Left renal pelvis (tissue), 4 donors: Measurements from ENCODE around the gene ENPEP. TPM values are rescaled to one million over a fixed set of nuclear protein-coding genes. Genes with fewer than 3 reads are reported as not detected.
"Not testable (repeated sequence)": the region's sequence is repeated elsewhere in the genome, so short reads cannot be mapped to it uniquely, and the experiment has no call there.

Source experiments
- DNase-seq, 4 donors: peaks; one replicate each; pipeline ENCODE4 v3.0.0-alpha.2; 2013; ENCODE audit warnings: low read depth in 4 of 4, low spot score in 3 of 4
- polyA plus RNA-seq, 4 donors: library from polyadenylated mRNA; unstranded; fragments of 120-200 nt; gene quantifications; one replicate each; pipeline ENCODE4 v1.2.1, GENCODE V29; 2013; ENCODE audit not compliant: insufficient read length in 4 of 4

The ENPEP gene
- polyA plus RNA-seq, 4 donors: 29.6 to 216 (median 155) TPM

DNA sequence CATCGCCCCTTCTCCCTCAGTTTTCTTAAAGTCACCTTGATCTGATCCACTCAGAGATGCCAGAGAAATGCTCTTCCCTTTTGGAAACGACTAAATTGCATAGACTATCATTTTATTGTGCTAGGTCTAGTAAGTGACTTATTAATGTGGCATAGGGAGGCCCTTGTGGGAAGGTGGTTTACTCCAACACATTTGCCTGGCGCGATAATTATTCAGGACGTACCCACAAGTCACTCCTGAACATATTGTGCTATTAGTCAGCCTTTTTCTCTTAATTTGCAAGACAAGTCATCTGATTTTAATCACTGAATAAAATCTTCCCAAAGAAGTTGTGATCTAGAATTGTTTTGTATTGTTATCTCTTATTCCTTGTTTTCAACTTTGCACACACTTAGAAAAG lies 7.6 kb downstream of the ENPEP start:
- no peak for DNase-seq

DNA sequence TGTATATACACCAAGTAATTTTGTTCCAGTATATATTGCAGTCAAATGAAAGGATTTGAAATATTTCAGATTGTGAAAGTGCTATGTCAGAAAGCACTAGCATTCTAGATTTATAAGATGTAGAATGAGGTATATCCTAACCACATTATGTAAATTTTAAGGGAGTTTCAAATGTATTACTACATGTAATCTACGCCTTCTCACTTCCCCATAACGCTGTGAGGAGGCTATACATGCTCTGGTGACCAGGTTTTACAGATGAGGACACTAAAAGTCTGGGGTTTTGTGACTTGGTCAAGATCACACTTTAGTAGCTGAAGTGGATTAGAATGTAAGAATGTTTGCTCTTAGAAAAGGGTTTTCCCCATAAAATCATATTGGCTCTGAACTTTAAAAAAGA lies 8.1 kb downstream of the ENPEP start:
- no peak for DNase-seq

GRCh38 chr4:110484767-110485166 lies 8.8 kb downstream of the ENPEP start:
- DNase-seq: no peak

GRCh38 chr4:110485452-110485851 lies 9.5 kb downstream of the ENPEP start:
- no peak for DNase-seq

DNA sequence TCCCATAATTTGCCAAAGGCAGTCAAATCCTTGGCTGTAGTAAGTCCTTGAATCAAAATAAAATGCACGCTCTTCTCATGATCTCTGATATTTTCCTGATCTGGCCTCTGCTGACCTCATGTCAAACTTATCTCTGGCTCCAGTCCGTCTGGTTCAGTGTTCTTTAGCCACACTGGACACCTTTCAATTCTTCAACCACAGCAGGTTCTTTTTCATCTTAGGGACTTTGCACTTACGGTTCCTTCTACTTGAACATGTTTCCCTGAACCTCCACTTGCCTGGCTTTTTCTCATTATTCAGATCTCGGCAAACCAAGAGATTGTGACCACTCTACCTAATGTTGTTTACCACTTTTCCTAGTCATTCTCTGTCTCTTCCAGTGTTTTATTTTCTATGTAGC lies 10.3 kb downstream of the ENPEP start:
- DNase-seq: no peak

- not testable (repeated sequence) for DNase-seq
Observed at GRCh38 chr4:110486850-110487249, 10.9 kb downstream of the ENPEP start.

GRCh38 chr4:110487873-110488272 lies 11.9 kb downstream of the ENPEP start:
- peak in 1 of 4 donors; percentile 36 for DNase-seq

DNA sequence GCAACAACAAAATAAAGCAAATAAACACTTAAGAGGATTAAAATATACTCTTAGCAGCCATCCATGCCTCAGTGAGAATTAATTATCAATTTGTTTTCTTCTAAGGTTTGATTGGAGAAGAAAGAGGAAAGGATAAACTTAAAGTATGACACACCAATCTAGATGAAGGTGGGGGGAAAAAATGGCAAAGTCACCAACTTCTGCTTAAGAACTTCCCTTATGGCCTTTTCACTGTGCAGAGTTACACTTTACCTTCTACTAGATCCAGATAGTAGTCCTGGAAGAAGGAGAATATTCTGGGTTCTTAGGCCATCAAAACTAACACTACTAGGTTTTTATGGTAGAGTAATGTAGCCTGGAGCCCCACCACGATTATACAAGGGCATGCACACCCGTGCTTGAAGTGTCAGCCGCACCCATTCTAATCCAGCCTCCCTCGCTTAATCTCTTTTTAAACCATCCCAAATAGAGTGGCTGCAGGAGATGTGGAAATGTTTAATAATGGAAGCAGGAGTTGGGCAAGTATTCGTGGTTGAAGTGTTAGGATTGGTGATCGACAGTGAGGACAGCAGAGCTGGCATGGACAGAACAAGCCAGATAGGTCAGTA lies 14.1 kb downstream of the ENPEP start:
- no peak for DNase-seq

GRCh38 chr4:110492522-110492921 lies 16.6 kb downstream of the ENPEP start:
- DNase-seq: no peak

DNA sequence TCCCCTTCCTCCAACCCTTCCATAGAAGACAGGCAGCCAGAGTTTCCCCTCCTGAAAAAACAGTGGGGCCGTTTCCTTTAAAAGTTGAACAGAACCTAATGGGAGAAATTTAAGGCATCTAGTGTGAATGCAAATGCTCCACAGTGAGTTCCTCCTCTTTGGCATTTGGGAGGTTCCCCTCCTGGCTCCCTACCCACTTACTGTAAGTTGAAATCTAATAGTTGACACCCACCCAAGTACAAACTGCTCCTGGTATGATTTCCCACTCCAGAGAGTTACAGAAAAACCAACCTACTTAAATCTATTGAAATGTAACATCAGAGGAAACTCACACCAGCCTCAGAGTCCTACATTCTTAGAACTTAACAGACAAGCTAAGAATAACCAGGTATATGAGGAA lies 17.6 kb downstream of the ENPEP start:
- DNase-seq: no peak

- DNase-seq: no peak
Observed at GRCh38 chr4:110498420-110498819, 22.5 kb downstream of the ENPEP start.

GRCh38 chr4:110499126-110499525 lies 23.2 kb downstream of the ENPEP start:
- no peak for DNase-seq

- DNase-seq: no peak
Observed at GRCh38 chr4:110501826-110502225, 25.9 kb downstream of the ENPEP start.

DNA sequence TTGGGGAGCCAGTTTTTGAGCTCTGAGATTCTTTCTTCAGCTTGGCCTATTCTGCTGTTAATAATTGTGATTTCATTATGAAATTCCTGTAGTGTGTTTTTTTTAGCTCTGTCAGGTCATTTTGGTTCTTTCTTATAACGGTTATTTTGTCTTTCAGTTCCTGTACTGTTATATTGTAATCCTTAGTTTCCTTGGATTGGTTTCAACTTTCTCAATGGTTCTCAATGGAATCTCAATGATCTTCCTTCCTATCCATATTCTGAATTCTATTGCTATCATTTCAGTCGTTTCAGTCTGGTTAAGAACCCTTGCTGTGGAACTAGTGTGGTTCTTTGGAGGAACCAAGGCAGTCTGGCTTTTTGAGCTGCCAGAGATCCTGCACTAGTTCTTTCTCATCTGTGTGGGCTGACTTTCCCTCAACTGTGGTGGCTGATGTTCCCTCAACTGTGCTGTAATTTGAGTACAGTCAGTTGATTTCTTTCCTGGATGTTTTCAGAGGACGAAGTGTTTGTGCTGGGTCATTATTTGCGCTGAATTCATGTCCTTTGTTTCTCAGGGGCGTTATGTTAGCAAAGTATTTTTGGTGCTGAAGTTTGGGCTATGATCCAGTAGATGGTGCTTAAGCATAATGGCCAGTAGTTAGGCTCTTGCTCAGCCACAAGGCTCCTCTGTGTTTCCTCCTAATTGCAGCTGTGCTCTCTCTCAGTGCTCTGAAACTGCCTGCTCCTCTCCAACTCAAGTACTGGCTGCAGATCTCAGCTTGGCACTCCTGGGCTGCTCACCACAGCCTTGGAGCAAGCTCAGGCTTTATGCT lies 27.5 kb downstream of the ENPEP start:
- no peak for DNase-seq

GRCh38 chr4:110504084-110504435 lies 28.1 kb downstream of the ENPEP start:
- no peak for DNase-seq

DNA sequence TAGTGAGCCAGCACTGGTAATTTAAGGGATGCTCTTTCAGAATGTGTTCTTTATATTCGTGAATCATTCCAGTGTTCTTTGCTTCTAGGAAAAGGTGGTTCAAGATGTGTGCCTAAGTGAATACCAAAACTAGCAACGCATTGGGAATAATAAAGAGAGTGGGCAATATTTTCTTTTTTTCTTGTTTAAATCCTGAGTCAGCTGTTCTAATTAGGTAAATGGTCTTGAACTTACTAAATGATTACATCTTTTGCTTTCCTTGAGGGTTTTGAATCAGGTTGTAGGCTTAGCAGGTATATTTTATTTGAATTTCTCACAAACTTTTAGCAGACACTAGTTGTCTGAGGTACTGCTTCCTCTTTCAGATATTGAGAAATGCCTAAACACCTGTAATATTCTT lies 29.5 kb downstream of the ENPEP start:
- DNase-seq: no peak

GRCh38 chr4:110508827-110509710 lies 33.1 kb downstream of the ENPEP start:
- no peak for DNase-seq

- DNase-seq: no peak
Observed at GRCh38 chr4:110510277-110510676, 34.3 kb downstream of the ENPEP start.

- DNase-seq: peak in 3 of 4 donors; percentile 47 to 58 (median 53)
Observed at GRCh38 chr4:110510955-110511544, 35.1 kb downstream of the ENPEP start.

- DNase-seq: no peak
Observed at GRCh38 chr4:110512901-110513300, 36.9 kb downstream of the ENPEP start.

DNA sequence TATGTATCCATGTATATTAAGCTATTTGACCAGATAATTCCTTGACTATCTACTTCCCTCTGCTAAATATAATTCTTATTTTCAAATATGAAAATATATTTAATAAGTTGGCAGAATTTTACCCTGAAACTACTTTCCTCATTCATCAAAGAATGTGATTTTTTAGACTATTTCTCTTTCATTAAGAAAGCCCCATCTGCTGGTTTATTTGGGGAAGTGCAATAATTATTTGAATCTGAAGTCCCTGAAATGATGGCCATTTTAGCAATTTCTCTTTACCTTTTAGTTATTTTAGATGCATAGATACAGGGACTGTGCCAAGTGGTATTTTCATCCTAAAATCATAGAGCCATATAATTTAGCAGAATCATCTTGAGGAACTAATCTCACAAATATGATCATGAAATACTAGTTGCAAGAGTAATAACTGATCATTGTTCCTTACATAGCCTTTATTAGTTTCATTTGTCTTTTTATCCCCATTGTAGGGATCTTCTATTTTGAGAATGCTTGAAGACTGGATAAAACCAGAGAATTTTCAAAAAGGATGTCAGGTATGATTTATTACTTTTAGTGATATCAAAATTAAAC lies 39.0 kb downstream of the ENPEP start:
- DNase-seq: no peak
